Eye (tissue), 1 donor: Measurements from ENCODE around the gene PIK3R1.

Source experiments
- DNase-seq: peaks from one replicate; pipeline ENCODE4 v3.0.0-alpha.2; 2015

PIK3R1 gene

DNA sequence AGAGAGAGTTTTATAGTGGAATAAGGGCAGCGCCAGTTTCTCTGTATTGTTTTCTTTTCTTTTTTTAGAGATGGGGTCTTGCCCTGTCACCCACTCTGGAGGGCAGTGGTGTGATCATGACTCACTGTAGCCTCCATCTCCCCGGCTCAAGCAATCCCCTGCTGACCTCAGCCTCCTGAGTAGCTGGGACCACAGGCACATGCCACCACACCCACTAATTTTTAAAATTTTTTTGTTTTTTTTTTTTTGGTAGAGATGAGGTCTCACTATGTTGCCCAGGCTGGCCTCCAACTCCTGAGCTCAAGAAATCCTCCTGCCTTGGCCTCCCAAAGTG is 119.0 kb downstream of the PIK3R1 start:
- DNase-seq: no peak

DNA sequence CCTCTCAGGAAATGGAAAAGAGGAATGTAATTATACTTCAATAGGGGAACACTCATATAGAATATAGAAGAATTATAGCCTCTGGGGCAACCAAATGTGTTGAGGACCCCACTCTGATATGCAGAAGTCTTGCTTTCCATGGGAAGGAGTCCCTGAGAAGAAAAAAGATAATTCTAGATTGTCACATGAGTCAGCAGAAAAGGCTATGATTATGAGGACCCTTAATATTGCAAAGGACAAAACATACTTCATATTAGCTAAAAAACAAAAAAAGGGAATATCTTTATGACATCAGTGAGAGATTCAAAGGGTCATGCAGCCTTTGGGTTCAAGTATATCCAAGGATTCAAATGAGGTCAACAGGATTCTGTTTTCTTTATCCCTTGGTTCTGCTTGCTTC is 119.5 kb downstream of the PIK3R1 start:
- DNase-seq: no peak

DNA sequence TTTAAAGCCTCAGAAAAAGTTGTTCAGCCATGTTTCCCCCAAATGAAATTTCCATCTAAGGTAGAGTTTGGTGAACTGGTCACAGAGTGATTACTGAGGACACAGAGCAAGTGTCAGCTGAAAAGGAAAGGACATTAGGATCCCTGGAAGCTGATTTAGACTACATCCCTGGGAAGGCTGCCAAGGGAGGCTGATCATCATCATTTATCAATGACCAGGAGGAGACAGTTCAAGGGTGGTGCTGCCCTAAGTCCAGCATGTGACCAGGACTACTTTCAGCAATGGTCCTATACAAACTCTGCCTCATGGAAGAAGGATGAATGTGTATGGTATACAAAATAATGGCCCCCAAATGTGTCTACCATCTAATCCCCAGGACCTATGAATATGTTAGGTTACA is 120.6 kb downstream of the PIK3R1 start:
- no peak for DNase-seq

DNA sequence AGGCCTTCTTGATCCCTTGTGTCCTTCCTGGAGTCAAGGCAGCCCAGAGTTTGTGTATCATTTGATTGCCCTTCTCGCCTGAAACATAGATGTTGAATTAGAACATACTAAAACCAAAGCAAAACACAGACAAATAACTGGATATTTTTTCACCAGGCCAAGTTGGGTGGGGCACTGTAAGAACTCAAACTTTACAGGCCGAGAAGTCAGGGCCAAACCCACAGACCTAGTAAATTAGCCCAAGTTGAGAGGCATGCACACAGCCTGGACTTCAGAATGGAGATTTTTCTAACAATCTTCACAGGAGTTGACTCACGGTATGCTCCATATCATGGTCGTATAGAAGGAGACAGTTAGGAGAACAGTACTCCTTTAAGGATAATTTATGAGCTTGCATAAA is 121.7 kb downstream of the PIK3R1 start:
- no peak for DNase-seq

DNA sequence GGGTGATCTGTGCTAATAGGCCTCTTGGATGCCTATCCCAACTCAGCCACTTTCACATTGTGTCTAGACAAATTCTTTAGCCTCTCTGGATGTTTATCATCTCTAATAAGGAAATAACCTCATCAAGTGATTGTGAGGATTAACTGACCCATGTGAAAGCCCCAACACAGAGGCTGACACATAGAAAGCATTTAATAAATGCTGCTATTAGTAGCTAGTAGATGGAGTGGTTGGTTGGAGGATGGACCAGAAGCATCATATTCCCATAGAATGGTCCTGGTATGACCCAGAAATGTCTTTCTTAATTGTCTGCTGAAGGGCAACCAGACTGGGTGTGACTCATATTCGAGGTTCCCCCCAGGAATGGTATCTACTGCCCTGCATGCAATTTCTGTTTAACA is 124.4 kb downstream of the PIK3R1 start:
- DNase-seq: peak; percentile 76

DNA sequence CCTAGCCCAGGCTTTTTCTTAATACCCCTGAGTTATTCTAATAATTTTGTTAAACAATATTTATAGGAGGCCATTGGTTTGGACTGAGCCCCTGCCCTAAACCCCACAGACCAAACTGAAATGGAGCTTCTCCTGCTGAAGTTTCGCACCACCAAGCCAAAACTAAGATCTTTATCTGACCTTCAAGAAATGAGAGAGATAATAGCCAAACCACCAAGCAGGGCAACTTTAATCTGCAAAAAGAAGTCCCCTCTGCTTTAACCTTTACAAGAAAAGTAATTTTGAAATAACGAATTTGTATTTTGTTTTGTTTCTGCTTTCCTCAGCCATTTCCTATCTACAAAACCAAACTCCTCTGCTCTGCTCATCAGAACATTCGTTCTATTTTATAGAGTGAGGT is 125.5 kb downstream of the PIK3R1 start:
- no peak for DNase-seq

DNA sequence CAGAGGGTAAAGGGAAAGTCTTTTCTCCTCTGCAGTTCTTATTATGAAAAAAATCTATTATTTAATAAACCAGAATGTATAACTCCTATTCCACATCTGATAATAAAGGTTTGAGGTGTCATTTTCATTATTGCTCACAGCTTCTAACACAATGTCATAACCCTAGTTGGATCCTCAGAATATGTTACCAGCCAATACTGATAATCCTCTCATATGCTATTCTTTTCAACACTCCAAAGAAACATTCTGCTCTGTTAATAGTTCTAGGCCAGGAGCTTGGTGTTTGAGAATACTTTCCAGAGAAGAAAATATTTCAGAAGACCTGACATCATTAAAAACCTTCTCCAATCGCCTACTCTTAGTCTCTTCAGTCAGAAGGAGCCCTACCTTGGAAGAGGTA is 127.1 kb downstream of the PIK3R1 start:
- no peak for DNase-seq

DNA sequence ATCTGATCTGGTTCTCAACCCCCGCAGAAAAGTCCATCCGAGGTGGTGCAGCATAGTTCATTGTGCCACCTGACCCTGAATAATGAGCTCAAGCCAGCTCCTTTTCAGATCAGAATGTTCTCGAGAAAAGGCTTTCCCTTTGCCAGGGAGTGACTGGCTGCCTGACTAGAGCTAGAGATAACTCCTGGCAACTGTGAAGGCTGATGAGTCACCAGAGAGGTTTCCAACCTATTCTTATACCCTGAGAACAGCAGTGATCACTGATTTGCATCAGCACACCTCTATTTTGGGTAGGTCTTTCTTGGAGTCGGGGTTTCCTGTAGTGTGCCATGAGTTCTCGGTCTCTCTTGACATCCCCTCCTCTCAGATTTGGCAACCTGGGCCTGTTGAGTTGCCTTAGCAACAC is 127.9 kb downstream of the PIK3R1 start:
- no peak for DNase-seq

DNA sequence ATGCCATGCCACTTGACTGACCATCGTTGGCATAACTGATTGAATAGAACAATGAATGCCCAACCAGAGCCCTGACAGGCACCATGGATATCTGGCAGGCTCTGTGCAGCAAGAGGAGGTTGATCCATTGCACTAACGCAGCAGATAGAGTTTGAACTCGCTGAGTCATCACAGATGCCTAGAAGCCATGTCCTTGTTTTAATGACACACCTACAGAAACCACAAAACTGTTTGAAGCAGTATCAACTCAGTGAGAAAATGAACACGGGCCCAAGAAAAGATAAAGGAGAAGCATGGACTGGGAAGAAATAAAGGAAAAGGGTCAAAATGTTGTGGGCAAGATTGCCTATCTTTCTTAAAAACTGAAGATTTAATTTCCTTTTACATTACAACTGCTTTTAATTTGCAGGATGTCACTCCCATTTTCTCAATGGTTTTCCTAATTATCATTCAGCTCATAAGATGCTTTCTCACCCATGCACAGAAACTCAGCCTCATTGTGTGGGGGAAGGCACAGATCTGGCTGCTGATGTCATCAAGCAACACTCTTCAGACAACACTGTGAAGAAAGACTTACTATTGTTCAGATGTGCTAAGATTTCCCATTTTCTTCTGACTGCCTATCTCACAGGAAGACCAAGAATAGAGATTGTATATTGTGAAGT is 129.0 kb downstream of the PIK3R1 start:
- no peak for DNase-seq

DNA sequence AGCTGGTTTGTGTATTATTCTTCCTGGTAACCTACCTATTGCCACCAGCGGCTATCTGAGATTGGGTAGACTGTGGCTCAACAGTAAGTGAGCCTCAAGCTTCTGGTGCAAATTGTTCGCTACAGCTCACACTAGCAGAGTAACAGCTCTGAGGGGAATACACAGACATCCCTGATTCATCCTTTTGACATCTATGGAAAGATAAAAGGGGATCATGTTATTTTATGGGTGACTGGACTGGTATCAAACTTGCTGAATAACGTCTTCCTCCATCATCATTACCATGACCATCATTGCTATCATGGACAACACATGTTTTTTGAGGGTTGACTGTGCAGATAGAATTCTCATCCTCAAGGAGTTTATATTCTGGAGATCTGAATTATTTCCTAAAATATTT is 129.6 kb downstream of the PIK3R1 start:
- no peak for DNase-seq

DNA sequence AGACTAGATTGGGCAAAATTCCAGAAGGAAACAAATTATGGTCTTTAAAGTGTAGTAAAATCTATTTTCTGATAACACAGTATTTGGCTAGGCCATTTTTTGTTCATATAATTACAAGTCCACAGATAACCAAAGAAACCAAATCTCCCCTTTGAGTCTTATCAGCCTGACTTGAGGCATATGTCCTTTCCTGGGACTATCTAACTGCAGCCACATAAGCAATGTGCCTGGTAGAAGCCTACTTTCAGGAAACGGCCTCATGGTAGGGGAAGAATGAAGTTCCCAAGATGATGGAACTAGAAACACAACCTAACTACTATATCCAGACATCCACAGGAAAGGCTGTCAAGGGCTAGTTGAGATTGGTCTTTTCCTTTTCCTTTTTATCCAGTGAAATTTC is 130.0 kb downstream of the PIK3R1 start:
- no peak for DNase-seq

DNA sequence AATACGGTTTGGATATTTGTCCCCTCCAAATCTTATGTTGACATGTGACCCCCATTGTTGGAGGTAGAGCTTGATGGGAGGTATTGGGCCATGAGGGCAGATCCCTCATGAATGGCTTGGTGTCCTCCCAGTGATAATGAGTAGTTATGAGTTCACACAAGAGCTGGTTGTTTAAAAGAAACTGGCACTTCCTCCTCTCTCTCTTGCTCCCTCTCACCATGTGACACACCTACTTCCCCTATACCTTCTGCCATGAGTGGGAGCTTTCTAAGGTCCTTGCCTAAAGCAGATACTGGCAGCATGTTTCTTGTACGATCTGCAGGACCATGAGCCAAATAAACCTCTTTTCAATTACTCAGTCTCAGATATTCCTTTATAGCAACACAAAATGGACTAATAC is 132.0 kb downstream of the PIK3R1 start:
- no peak for DNase-seq

DNA sequence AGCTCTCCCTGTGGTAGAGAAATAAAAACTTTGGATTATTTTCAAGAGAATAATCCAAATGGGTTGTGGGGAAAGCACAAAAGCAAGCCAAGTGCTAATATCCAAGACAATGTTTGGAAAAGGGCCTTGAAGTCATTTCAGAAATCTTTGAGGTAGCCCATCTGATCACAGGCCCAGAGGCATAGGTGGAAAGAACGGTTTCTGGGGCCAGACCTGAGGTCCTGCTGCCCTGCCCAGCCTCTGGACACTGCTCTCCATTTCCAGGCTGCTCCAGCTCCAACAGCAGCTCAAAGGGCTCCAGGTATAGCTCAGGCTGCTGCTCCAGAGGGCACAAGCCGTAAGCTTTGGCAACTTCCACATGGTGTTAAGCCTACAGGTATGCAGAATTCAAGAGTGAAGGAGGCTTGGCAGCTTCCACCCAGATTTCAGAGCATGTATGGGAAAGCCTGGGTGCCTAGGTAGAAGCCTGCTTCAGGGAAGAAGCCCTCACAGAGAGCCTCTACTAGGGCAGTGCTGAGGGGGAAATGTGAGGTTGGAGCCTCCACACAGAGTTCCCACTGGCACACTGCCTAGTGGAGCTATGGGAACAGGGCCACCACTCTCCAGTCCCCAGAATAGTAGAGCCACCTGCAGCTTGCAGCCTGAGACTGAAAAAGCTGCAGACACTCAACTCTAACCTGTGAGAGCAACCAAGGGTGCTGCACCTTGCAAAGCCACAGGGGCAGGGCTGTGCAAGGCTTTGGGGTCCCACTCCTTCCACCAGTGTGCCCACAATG is 133.1 kb downstream of the PIK3R1 start:
- DNase-seq: no peak

DNA sequence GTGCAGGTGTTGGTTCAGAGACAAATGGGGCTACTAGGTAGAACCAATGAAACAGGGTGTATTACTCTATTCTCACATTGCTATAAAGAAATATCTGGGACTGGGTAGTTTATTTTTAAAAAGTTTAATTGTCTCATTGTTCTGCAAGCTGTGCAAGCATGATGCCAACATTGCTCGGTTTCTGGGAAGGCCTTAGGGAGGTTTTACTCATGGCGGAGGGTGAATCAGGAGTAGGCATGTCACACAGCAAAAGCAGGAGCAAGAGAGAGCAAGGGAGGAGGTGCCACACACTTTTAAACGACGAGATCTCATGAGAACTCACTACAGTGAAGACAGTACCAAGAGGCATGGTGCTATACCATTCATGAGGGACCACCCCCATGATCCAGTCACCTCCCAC is 134.6 kb downstream of the PIK3R1 start:
- no peak for DNase-seq
